HG03025 (cell line): Measurements from ENCODE around the gene FAM83F.
"Not testable (repeated sequence)": the region's sequence is repeated elsewhere in the genome, so short reads cannot be mapped to it uniquely, and the experiment has no call there.

Experiments
- ATAC-seq: cut with Tn5 transposase; IDR thresholded peaks from one replicate; pipeline ENCODE4 v1.9.1; 2021; ENCODE audit warnings: mild to moderate bottlenecking, moderate library complexity; ENCODE audit not compliant: unreplicated experiment, low FRiP score

FAM83F gene

DNA sequence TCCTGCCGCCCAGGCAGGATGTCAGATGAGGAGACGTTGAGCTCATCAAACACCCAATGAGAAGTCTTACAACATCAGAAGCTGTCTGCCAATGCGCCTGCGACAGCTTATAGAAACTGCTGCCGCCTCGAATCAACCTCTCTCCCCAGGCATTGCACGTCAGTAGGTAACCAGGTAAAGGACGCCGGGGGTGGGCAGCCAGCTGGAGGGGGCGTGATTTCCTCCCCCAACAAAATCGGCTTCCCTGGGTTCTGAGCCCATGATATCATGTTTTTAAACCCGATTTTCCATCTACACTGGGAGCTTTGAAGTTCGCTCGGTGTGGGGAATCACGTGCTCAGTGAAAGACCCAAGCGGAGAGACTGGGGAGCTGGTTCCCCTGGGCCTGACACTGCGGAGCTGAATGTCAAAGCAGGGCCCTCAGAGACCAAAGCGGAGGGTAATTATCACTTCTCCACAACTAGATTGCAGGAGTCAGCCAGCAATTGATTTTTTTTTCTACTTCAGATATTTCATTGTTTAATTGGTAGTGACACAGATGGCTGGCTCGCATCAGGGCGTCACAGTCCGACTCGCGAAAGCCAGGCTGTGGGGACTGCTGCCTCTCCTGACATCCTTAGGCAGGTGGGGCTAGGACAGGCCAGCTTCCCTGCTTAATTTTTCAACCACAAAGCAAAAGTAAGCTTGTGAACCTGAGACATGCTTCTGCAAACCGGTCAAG is 15.4 kb downstream of the FAM83F start:
- ATAC-seq, result no peak

DNA sequence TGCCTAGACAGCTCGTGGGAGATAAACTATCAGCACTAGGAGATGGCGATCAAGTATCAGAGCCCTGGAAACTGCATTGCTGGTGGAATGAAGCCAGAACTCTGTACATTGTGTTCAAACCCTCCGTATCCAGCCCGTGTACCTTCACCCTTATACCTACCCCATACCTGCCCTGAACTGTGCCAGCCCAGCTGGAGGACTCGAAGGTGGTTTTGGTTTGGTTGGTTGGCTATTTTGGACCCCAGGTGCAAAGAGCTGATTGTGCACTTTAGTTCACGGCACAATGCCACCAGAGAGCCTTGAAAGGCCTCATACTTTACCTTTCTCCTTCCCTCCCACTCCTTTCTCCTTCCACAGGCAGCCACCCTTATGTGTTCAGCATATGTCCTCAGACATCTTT is 16.0 kb downstream of the FAM83F start:
- ATAC-seq, result no peak

DNA sequence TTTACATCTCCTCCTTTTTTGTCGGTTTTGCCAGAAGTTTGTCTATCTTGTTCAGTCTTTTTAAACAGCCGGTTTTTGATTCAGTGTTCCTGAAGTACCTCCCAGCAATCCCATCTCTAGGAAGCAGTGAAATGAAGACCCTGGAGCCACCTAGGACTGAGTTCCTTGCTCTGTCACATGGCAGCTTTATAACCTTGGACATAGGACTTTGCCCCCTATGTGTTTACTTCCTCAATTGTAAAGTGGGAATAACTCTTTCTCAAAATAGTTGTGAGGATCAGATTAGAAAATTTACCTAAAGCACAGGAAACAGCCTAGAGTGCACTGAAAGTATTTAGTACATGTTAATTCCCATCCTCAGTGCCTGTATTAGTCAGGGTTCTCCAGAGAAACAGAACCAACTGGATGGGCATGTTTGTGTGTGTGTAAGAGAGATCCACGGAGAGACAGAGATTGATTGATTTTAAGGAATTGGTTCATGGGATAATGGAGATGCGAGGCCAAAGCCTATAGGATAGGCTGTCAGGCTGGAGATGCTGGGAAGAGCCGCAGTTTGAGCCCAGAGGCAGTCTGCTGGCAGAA is 20.0 kb downstream of the FAM83F start:
- ATAC-seq, result no peak

DNA sequence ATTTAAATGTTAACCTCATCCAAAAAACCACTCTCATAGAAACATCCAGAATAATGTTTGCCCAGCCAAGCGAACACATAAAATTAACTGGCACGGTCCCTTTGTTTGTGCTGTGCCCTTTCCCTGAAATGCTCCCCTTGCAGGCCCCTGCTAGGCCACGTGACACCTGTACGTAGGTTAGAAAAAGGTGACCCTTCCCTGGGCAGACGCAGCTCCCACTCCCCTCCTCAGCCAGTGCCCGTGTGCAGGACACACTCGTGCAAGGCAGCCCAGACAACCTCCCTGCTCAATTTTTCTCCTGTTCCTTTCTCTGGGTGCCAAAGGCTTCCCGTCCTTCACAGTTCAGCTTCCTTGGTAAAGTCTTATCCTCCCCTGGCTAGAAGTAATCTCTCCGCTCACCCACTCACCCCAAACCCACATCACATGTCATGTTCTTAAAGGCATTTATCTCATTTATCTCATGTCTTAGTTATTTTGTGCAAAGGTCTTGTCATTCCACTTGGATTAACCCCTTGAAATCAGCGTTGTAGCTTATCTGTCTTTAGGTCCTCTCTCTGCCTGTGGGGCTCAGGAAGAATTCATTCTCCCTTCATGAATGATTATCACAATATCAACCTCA is 20.7 kb downstream of the FAM83F start:
- ATAC-seq, result no peak

DNA sequence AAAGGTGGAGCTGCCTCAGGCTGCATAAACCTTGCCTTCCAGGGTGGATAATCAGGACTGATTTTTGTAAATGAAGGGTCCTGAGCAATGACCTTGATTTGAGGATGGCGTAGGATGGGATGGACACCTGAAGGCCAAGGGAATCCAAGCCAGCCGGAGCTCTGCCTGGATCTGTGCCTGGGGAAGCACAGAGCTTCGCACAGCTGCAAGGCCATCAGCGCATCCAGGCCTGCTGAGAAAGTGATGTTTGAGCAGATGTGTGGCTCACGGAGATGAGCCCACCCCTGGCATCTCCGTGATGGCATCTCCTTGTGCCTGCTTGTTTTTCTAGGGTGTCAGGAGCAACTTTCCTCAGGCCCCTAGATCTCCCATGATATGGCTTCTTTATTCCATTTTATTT is 23.3 kb downstream of the FAM83F start:
- no peak for ATAC-seq

DNA sequence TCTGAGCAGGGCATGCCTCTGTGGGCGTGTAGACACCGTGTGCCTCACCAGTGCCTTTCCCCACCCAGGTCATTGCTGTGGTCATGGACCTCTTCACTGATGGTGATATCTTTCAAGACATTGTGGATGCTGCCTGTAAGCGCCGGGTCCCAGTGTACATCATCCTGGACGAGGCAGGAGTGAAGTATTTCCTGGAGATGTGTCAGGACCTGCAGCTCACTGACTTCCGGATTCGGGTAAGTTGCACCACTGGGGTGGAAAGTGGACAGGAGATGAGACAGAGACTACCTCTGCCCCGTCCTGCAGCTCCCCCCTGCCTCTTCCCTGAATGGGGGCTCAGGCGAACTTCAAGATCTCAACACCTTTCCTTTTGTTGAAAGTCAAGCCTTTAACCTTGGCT is 24.3 kb downstream of the FAM83F start:
- ATAC-seq, result no peak

DNA sequence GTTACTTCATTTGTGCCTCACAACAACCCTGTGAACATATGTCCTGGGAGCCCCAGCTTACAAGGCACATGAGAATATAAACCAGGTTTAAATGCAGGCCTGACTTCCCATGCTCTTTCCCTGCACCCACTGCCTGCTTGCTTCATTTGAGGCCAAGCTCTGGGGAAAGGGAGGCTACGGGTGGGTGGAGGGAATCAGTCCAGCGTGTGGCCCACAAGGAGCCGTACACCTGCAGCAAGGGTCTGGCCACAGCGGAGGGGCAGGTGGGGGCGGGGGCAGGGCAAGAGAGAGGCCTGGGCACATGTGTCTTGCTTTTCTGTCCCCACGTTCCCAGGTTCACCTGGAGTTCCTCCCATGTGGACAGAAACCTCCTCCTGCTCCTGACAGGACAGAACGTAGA is 26.2 kb downstream of the FAM83F start:
- no peak for ATAC-seq

DNA sequence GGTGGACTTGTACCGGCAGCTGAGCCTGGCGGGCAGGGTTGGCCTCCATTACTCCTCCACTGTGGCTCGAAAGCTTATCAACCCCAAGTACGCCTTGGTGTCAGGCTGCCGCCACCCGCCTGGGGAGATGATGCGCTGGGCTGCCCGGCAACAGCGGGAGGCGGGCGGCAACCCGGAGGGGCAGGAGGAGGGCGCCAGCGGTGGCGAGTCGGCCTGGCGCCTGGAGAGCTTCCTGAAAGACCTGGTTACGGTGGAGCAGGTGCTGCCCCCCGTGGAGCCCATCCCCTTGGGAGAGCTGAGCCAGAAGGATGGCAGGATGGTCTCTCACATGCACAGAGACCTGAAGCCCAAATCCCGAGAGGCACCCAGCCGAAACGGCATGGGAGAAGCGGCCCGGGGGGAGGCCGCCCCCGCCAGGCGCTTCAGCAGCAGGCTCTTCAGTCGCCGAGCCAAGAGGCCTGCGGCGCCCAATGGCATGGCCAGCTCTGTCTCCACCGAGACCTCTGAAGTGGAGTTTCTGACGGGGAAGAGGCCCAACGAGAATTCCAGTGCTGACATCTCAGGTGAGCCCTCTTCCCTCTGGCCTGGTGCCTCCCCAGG is 26.7 kb downstream of the FAM83F start:
- no peak for ATAC-seq

DNA sequence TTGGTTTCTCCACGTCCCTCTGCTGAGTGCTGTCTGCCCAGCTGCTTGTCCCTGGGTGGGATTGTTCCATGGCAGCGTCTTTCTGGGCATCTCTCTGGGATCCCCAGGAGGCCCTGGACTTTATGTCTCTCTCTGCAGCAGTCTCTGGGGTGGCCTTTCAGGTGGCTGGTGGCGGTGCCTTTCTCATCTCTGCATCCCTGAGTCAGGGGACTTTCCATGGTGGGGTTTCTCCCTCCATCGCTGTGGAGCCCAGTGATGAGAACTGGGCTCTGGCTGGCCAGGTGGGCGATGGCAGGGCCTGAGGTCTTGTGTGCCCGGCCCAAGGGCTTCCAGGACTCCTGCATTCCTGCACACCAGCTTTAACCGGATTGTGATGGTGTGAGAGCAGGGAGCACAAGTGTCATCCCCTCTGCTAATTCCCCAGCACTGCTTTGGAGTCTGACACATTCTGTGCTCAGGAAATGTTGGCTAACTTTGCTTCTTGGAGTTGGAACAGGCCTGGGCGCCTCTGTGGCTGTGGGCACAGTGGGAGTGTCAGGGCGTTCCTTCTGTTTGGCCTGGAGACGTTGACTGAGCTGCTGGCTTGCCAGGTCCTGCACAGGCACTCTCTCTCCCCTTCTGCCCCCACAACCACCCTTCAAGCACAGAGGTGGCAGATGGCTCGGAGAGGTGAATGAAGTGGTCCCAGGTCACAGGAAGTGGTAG is 27.9 kb downstream of the FAM83F start:
- ATAC-seq, result no peak

DNA sequence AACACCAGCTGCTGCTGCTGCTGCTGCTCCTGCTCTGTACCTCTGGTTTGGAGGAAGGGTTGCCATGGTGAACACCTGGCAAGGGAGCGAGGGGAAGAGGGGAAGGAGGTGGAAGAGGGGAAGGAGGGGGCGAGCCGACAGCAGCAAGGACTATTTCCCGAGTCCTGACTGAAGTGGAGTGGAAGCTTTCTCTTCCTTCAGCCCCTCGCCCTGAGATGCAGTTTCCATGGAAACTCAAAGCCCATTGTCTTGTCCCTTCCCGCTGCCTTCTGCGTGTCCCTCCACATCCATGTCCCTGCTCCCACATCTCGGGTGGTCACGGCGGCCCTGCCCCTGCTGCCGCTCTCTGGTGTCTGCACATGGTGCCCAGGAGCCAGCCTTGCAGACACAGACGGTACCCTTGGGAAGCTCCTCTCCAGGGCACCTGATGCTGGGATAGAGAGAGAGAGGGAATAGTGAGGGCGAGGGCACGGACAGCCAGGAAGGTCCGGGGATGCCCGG is 28.6 kb downstream of the FAM83F start:
- ATAC-seq, result no peak

DNA sequence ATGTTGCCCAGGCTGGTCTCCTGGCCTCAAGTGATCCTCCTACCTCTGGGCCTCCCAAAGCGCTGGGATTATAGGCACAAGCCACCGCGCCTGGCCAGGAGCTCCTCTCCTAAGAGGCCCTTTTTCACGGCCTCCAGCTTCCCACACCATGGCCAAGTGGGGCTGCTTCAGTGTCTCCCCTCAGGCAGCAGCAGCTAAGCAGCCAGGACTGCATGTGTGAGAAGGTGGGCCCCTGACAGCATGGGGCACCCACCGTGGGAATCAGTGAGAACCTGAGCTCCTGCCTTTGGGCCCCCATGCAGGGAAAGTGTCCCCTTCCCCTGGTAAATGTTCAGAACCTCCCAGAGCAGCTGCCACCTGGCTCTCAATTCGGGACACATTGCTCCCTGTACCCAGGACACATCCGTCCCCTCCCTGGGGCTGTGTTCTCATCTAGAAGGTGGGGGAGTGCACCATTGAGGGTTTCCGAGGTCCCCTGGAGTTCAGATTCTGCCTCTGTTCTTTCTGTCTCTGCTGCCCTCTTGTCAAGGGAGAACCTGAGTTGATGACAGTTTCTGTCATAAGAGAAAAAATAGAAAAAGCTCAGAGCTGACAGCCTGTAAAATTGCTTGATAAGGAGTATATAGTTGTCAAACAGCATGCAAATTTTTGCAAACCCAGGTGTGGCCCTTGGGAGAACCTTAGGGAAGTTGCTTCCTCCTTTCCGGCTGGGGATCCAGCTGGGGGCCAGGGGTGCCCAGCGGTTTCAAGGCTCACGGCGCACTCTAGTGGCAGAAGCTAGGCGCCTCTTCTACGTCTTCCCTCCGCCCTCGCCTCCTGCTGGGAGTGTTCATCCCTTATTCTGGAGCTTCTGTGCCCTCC is 29.7 kb downstream of the FAM83F start:
- ATAC-seq, result no peak

DNA sequence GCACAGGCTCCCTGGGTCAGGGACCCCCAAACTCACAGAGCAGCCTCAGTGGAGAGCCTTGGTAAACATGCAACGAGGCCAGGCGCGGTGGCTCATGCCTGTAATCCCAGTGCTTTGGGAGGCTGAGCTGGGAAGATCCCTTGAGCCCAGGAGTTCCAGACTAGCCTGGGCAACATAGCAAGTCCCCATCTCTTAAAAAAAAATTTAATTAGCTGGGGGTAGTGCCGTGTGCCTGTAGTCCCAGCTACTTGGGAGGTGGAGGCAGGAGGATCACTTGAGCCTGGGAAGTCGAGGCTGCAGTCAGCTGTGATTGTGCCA is 30.3 kb downstream of the FAM83F start:
- not testable (repeated sequence) for ATAC-seq

DNA sequence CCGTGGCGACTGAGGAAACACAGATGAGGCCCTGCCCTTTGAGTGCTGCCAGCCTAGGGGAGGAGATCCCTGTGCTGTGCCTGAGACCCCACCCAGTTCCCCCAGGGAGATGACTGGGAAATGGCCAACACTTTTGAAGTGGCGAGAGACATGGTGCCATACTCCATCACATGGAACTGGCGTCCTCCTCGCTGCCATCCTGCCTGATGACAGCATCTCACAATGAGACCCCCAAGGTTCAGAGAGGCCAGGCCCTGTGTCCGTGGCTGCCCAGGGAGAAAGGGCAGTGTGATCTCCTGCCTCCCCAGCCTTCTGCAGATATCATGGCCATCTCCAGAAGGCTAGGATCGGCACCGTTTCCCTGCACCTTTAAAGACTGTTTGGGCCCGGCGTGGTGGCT is 31.1 kb downstream of the FAM83F start:
- ATAC-seq, result no peak

DNA sequence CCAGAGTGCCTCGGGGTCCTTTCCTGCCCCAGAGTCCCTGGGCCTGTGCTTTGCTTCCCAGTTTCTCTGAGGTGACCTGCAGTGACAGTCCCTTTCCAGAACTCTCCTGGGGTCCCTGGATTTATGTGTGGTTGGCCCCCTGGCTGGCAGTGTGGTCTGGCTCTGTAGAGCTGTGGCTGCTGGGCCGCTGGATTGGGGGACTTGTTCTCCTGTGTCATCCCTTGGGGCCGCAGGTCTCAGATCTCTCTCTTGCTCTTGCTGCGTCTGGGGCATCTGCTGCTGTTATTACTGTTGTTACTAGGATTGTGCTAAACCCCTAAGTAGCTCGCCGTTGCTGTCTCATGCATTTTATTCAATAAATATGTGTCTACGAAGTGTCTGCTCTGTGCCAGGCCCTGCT is 31.9 kb downstream of the FAM83F start:
- ATAC-seq, result no peak

DNA sequence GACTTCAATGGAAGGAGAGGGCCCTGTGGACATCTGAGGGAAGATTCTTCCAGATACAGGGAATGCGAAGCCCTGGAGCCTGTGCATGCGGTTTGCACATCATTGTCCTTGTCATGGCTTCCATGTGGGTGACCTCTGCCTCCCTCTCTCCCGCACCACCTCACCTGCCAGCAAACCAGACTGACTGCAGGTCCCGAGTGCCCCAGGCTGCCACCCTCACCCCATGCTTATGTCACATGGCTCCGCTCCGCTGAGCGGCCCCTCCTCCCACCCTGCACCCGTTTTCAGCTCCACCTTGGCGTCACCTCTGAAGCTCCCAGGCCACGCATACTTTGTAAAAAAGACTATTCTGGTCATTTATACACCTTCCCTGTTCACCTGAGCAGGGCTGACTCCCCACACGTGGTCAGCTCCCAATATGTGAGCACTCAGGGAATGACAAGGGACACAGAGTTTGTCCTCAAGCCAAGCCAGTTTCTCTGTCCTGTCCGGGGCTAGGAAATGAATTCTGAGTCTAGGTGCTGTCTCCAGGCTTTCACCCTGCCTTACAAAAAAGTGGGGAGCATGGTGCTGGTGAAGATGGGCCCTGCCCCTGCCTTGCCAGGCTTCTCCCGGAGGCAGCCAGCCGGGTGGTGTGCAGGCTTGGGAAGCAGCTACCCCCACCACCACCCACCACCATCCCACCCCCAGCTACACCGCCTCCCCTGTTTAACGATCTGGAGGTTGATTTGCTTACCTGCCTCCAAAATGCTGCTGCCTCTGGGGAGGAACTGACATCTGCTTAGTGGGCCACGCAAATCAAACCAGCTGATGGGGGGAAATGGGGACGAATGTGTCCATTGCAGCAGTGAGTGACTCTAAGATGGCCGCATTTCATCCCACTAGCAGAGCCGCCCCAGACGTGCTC is 32.7 kb downstream of the FAM83F start:
- ATAC-seq, result no peak

DNA sequence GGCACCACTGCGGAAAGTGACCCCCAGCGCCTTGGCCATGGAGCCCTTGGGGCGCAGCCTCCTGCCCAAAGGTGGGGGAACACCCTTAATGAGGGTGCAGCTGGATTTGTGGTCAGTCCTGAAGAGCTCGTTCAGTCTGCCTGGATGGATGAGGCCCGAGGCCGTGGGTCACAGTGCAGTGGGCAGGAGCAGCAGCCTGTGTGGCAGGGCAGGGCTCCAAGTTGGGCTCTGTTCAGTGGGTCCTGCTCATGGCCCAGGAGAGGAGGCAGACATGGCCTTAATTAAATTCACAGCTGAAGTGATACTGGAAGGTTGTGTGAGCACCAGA is 33.3 kb downstream of the FAM83F start:
- no peak for ATAC-seq

DNA sequence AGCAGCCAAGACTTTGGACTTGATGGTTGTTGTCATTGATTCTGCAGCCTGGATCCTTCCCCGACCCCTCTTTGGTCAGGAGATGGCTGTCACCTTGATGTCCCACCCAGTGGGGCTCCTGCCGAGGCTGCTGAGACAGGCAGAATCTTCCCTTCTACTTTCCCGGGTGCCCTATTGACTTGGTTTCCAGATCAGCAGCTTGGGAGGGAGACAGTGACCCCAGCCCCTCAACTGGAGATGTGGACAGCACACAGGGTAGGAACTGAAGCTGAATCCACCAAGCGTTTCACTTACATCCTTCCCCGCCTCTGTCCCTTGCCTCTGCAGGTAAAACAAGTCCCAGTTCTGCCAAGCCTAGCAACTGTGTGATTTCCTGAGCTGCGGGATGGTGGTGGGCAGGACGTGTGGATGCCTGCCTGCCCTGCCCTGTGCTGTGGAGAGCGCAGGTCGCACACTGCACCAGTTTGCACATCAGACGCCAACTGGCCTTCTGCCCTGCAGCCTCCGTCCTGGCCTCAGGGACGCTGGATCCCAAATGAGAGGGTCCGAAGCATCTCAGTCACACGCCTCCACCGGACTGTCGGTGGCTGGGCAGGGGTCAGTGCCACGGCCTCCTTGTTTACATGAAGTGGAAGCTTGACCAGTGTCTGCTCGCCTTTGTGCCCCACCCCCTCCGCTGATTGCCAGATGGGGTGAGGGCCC is 34.6 kb downstream of the FAM83F start:
- no peak for ATAC-seq

DNA sequence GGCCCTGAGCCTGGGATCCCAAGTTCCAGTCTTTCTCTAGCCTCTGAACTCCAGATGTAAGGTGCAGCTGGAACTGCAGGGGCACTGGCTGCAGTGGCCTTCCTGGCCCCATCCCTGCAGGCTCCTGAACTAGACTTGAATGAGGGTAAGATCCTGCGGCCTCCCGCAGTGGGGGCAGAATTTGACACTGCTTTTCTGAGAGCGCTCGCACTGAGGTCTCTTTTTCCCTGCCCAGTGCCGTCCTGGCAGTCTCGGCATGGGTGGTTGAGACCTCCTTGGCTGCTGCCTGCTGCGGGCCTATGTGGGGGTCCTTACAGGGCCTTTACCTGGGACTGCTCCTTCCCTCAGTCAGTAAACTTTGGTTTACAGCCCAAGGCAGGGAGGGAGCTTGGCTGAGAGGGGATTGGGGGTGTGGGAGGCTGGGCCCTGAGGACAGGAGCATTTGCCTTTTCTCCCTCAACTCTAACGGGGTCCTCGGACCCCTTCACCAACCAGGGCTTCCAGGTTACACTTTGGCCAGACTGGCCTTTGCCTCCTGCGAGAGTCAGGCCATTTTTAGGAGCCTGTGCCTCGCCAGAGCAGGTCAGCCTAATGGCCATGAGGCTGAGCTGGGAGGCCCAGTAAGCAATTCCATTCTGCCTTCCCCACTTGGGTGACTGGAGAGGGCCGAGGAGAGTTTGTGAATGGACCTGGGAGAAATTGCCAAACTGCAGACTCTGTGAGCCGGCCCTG is 35.4 kb downstream of the FAM83F start:
- no peak for ATAC-seq
